CD4-positive, alpha-beta memory T cell (primary cell): Measurements from ENCODE around the gene LACTB. TPM values are rescaled to one million over a fixed set of nuclear protein-coding genes. Genes with fewer than 3 reads are reported as not detected.
A peak's percentile ranks its signal among the peaks of the same experiment; 100 is the strongest.

Source experiments
- CTCF ChIA-PET: fragments of 350-600 bp; sonication (Branson Sonifier 250); formaldehyde crosslinking; loops from one replicate; lab custom pipeline; 2021; ENCODE audit warnings: inconsistent platforms; ENCODE audit not compliant: partially characterized antibody; lab: Charles Lee
- POLR2A ChIA-PET: fragments of 350-600 bp; sonication (Branson Sonifier 250); formaldehyde crosslinking; loops from one replicate; lab custom pipeline; 2021; ENCODE audit not compliant: partially characterized antibody; lab: Charles Lee
- DNase-seq, 5 donors: peaks; one replicate each; pipeline versions ENCODE4 v3.0.0 to v3.0.0-alpha.2; 2020 to 2022; ENCODE audit warnings: mixed read lengths in 1 of 5
- H3K27ac ChIP-seq: one replicate; pipeline ENCODE4 v1.7.0; 2013; ENCODE audit warnings: low read depth, low read length
- H3K27me3 ChIP-seq: 2 replicates; pipeline ENCODE4 v1.7.0; 2013; ENCODE audit warnings: mild to moderate bottlenecking, low read length, moderate library complexity; ENCODE audit not compliant: insufficient read depth
- H3K36me3 ChIP-seq: 2 replicates; pipeline ENCODE4 v1.7.0; 2013; ENCODE audit warnings: mild to moderate bottlenecking, low read length, moderate library complexity; ENCODE audit not compliant: insufficient read depth
- H3K4me1 ChIP-seq: 2 replicates; pipeline ENCODE4 v1.7.0; 2013; ENCODE audit warnings: mild to moderate bottlenecking, low read length, moderate library complexity; ENCODE audit not compliant: insufficient read depth
- H3K4me3 ChIP-seq, 2 donors: one replicate each; pipeline ENCODE4 v1.7.0; 2013; ENCODE audit warnings: low read length in 2 of 2, mild to moderate bottlenecking in 1 of 2
- H3K9me3 ChIP-seq, 2 donors: one replicate each; pipeline ENCODE4 v1.7.0; 2013; ENCODE audit warnings: low read length in 2 of 2, control low read depth in 1 of 2; ENCODE audit not compliant: control insufficient read depth in 1 of 2
- H3K27ac Mint-ChIP-seq, 7 donors: one replicate each; pipeline ENCODE4 v1.8.0; 2020 to 2021; ENCODE audit warnings: mixed read lengths in 7 of 7, mild to moderate bottlenecking in 6 of 7, inconsistent platforms in 3 of 7, moderate library complexity in 3 of 7
- H3K27me3 Mint-ChIP-seq, 2 donors: one replicate each; pipeline ENCODE4 v1.8.0; 2020 to 2021; ENCODE audit warnings: mixed read lengths in 2 of 2
- H3K36me3 Mint-ChIP-seq, 2 donors: one replicate each; pipeline ENCODE4 v1.8.0; 2020 to 2021; ENCODE audit warnings: mixed read lengths in 2 of 2, inconsistent platforms in 1 of 2, mild to moderate bottlenecking in 1 of 2
- H3K4me1 Mint-ChIP-seq, 4 donors: one replicate each; pipeline ENCODE4 v1.8.0; 2020 to 2021; ENCODE audit warnings: mixed read lengths in 4 of 4, mild to moderate bottlenecking in 1 of 4
- H3K4me3 Mint-ChIP-seq, 8 donors: one replicate each; pipeline ENCODE4 v1.8.0; 2020 to 2021; ENCODE audit warnings: mixed read lengths in 8 of 8, mild to moderate bottlenecking in 7 of 8, moderate library complexity in 6 of 8, inconsistent platforms in 3 of 8
- H3K9me3 Mint-ChIP-seq, 8 donors: one replicate each; pipeline ENCODE4 v1.8.0; 2020 to 2021; ENCODE audit warnings: mixed read lengths in 8 of 8, mild to moderate bottlenecking in 5 of 8, inconsistent platforms in 3 of 8, moderate library complexity in 1 of 8
- intact Hi-C: fragments of 100-400 bp; cut with micrococcal nuclease; formaldehyde crosslinking; loops from one replicate; pipeline ENCODE4 v1.15.1; 2023
- polyA plus RNA-seq, 2 donors: library from polyadenylated mRNA; unstranded; fragments of 300-500 nt; fragmentation: Illumina TruSeq; gene quantifications; one replicate each; pipeline ENCODE4 v1.2.3, GENCODE V29; 2021
- total RNA-seq, 2 experiments: library from RNA; stranded (reverse); gene quantifications; one replicate each; pipeline ENCODE4 v1.2.3, GENCODE V29; 2021

The LACTB gene
- total and polyA plus RNA-seq, 4 experiments from 2014 or later = 8.9 to 12.1 (median 11.6) TPM

- intact Hi-C loops = loop anchor here (1.0 to 10.0 kb wide), 3 partner anchors 33 to 215 kb away; partner anchors contain the start of genes LACTB and RPS27L
- POLR2A ChIA-PET = interaction anchor here (0.6 to 8.6 kb wide), 13 partner anchors 13 to 87 kb away, joined by 3 to 161 read pairs (median 13); partner anchors contain the start of genes APH1B and RPS27L
- Histone ChIP-seq H3K4me3 (peak overlapping the region; percentile 75 to 80), H3K9me3 (no peaks in the 10 kb centered on the region), H3K36me3 (no peaks in the 10 kb centered on the region), H3K4me1 (peaks cover 54% of the 10 kb centered on the region), H3K27ac (peak overlapping the region; percentile 93), H3K27me3 (no peaks in the 10 kb centered on the region)
- Mint-ChIP-seq H3K9me3 (no peaks in the 10 kb centered on the region), H3K27ac (peak overlapping the region; percentile 87 to 100 (median 98)), H3K4me3 (peak overlapping the region; percentile 95 to 99 (median 98)), H3K27me3 (no peaks in the 10 kb centered on the region), H3K4me1 (peaks cover 43 to 64% (median 51%) of the 10 kb centered on the region in 4 donors), H3K36me3 (peaks cover 0 to 20% of the 10 kb centered on the region in 2 donors)
- peak in 1 of 5 donors; percentile 14 for DNase-seq
- CTCF ChIA-PET = interaction anchor here (2.4 to 8.6 kb wide), 3 partner anchors 20 to 40 kb away, joined by 9 to 62 read pairs (median 26); no protein-coding TSS in a partner anchor
These were observed 68.5 kb downstream of the LACTB start for GRCh38 chr15:63189941-63190768.

GRCh38 chr15:63190769-63191649, 69.3 kb downstream of the LACTB start:
- Histone ChIP-seq H3K27ac (peak overlapping the region; percentile 93), H3K36me3 (no peaks in the 10 kb centered on the region), H3K4me1 (peaks cover 63% of the 10 kb centered on the region), H3K4me3 (peak overlapping the region; percentile 75 to 80), H3K9me3 (no peaks in the 10 kb centered on the region), H3K27me3 (no peaks in the 10 kb centered on the region)
- CTCF ChIA-PET = interaction anchor here (0.6 to 8.6 kb wide), 14 partner anchors 12 to 275 kb away, joined by 3 to 62 read pairs (median 4); partner anchors contain the start of gene RPS27L
- Mint-ChIP-seq H3K4me1 (peaks cover 52 to 73% (median 59%) of the 10 kb centered on the region in 4 donors), H3K27me3 (no peaks in the 10 kb centered on the region), H3K27ac (peak overlapping the region; percentile 87 to 100 (median 99)), H3K9me3 (no peaks in the 10 kb centered on the region), H3K36me3 (peaks cover 0 to 21% of the 10 kb centered on the region in 2 donors), H3K4me3 (peak overlapping the region; percentile 95 to 99 (median 98))
- intact Hi-C loops = no loop called here
- POLR2A ChIA-PET = interaction anchor here (0.6 to 8.6 kb wide), 27 partner anchors 8 to 1703 kb away, joined by 3 to 161 read pairs (median 5); partner anchors contain the start of genes APH1B, CIAO2A and RPS27L
- DNase-seq = no peak

Other genes starting within 250 kb of the LACTB start
- 10 to 100 TPM; 25.5 to 29.4 TPM for gene TPM1, start 79.1 kb upstream of the LACTB start, total RNA-seq
- gene TPM1, start 79.1 kb upstream of the LACTB start, polyA plus RNA-seq = 10 to 100 TPM in 1 of 2 donors, 1 to 10 TPM in 1; 8.5 to 11.2 TPM
- gene RPS27L, start 35.6 kb downstream of the LACTB start, total RNA-seq = 100 to 1,000 TPM; 150 to 161 TPM
- 100 to 1,000 TPM; 187 to 211 TPM for gene RPS27L, start 35.6 kb downstream of the LACTB start, polyA plus RNA-seq
- 10 to 100 TPM; 86.0 to 86.4 TPM for gene RAB8B, start 67.7 kb downstream of the LACTB start, total RNA-seq
- gene RAB8B, start 67.7 kb downstream of the LACTB start, polyA plus RNA-seq = 10 to 100 TPM; 35.1 to 58.3 TPM
- 10 to 100 TPM; 23.0 to 28.4 TPM for gene APH1B, start 155.7 kb downstream of the LACTB start, total RNA-seq
- 10 to 100 TPM; 11.9 to 13.3 TPM for gene APH1B, start 155.7 kb downstream of the LACTB start, polyA plus RNA-seq